HEK293 (cell line): ENCODE results near the gene NR4A3.

Experiments
- KLF16 ChIP-seq: fragments of 450-650 bp; formaldehyde crosslinking; IDR thresholded peaks from 2 replicates; pipeline ENCODE4 v1.5.1; 2017; ENCODE audit warnings: missing biosample characterization, missing genetic modification characterization
- OSR2 ChIP-seq: fragments of 450-650 bp; formaldehyde crosslinking; IDR thresholded peaks from 2 replicates; pipeline ENCODE4 v1.5.1; 2016; ENCODE audit warnings: missing biosample characterization, missing genetic modification characterization
- PBX3 ChIP-seq: sonication (generic); formaldehyde crosslinking; IDR thresholded peaks from 2 replicates; pipeline ENCODE4 v1.8.1; 2022; ENCODE audit warnings: mild to moderate bottlenecking, moderate library complexity, missing genetic modification reagents
- SP2 ChIP-seq: fragments of 450-650 bp; formaldehyde crosslinking; IDR thresholded peaks from 2 replicates; pipeline ENCODE4 v1.5.1; 2016; ENCODE audit warnings: missing biosample characterization, missing genetic modification characterization
- ZNF133 ChIP-seq: fragments of 450-650 bp; formaldehyde crosslinking; IDR thresholded peaks from 2 replicates; pipeline ENCODE4 v1.5.1; 2016; ENCODE audit warnings: missing biosample characterization, missing genetic modification characterization
- ZNF140 ChIP-seq: fragments of 450-650 bp; formaldehyde crosslinking; IDR thresholded peaks from 2 replicates; pipeline ENCODE4 v1.5.1; 2016; ENCODE audit warnings: missing biosample characterization, missing genetic modification characterization
- ZNF292 ChIP-seq: fragments of 450-650 bp; formaldehyde crosslinking; IDR thresholded peaks from 2 replicates; pipeline ENCODE4 v1.5.1; 2016; ENCODE audit warnings: low read depth, missing biosample characterization, missing genetic modification characterization, borderline replicate concordance
- ZNF830 ChIP-seq: fragments of 450-650 bp; IDR thresholded peaks from 2 replicates; pipeline ENCODE4 v1.5.0; 2018; ENCODE audit warnings: missing biosample characterization, missing genetic modification characterization, low read depth, mild to moderate bottlenecking, moderate library complexity
- TF ChIP-seq, protein P1 (sequence below): fragments of 450-650 bp; formaldehyde crosslinking; IDR thresholded peaks from 2 replicates; pipeline ENCODE4 v1.5.1; 2016; ENCODE audit warnings: missing biosample characterization, missing genetic modification characterization

DNA sequence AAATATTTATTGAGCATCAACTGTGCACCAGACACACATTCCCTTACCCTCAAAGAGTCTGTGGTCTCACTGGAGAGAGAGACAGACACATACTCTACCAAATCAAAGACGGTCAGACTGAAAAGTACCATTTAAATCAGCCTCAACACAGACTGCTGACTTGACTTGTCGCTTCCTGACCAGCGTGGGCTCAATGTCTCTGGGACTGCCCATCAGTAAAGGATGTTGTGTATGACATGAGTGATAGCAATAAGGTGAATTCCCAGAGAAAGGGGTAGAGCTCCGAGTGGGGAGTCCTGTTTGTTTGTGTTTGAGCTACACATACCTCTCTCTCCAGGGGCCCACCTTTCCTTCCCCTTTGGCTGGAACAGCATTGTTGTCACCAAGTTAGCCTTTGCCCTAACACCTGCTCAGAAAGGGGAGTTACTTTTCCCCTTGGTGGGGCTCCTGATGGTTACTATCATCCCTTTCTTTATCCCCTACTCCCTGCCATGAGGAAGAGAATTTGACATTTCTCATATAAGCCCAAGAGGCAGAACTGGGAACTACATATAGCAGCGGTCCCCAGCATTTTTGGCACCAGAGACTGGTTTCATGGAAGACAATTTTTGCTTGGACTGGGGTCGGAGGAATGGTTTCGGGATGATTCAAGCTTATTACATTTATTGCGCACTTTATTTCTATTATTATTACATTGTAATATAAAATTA, 33.9 kb downstream of the NR4A3 start:
- no peak for TF ChIP-seq ZNF140 (tag by site-specific recombination)
- no peak for TF ChIP-seq ZNF133 (tag by site-specific recombination)
- TF ChIP-seq SP2 (tag by site-specific recombination) = no peak
- TF ChIP-seq, protein P1, sequence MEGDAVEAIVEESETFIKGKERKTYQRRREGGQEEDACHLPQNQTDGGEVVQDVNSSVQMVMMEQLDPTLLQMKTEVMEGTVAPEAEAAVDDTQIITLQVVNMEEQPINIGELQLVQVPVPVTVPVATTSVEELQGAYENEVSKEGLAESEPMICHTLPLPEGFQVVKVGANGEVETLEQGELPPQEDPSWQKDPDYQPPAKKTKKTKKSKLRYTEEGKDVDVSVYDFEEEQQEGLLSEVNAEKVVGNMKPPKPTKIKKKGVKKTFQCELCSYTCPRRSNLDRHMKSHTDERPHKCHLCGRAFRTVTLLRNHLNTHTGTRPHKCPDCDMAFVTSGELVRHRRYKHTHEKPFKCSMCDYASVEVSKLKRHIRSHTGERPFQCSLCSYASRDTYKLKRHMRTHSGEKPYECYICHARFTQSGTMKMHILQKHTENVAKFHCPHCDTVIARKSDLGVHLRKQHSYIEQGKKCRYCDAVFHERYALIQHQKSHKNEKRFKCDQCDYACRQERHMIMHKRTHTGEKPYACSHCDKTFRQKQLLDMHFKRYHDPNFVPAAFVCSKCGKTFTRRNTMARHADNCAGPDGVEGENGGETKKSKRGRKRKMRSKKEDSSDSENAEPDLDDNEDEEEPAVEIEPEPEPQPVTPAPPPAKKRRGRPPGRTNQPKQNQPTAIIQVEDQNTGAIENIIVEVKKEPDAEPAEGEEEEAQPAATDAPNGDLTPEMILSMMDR (tag by site-specific recombination) = no peak
- no peak for TF ChIP-seq OSR2
- TF ChIP-seq ZNF830 = no peak
- TF ChIP-seq PBX3 = no peak
- no peak for TF ChIP-seq KLF16
- no peak for TF ChIP-seq ZNF292 (tag by site-specific recombination)
